Esophagus muscularis mucosa (tissue), 4 donors: ENCODE measurements around the gene EFTUD2. TPM values are rescaled to one million over a fixed set of nuclear protein-coding genes. Genes with fewer than 3 reads are reported as not detected.
A peak's percentile ranks its signal among the peaks of the same experiment; 100 is the strongest.

Source experiments
- DNase-seq: peaks from one replicate; pipeline ENCODE4 v3.0.0-alpha.2; 2017; ENCODE audit errors: extremely low spot score
- H3K27ac ChIP-seq, 4 donors: fragments of 200-600 bp; sonication (generic); replicated peaks in 1 of 4; 1 replicate in 3 of 4; 2 replicates in 1 of 4; pipeline ENCODE4 v1.5.1; 2016 to 2019; ENCODE audit warnings: mild to moderate bottlenecking in 1 of 4
- H3K27me3 ChIP-seq, 4 donors: fragments of 200-600 bp; sonication (generic); one replicate each; pipeline versions ENCODE4 v1.5.1 to v1.6.0; 2016 to 2019
- H3K36me3 ChIP-seq, 4 donors: fragments of 200-600 bp; sonication (generic); one replicate each; pipeline ENCODE4 v1.5.1; 2016 to 2019
- H3K4me1 ChIP-seq, 4 donors: fragments of 200-600 bp; sonication (generic); one replicate each; pipeline ENCODE4 v1.5.1; 2016 to 2019
- H3K4me3 ChIP-seq, 4 donors: fragments of 200-600 bp; sonication (generic); 1 replicate in 2 of 4; 2 replicates in 2 of 4; pipeline ENCODE4 v1.5.1; 2016 to 2019; ENCODE audit warnings: mild to moderate bottlenecking in 4 of 4, moderate library complexity in 1 of 4
- H3K9me3 ChIP-seq, 4 donors: fragments of 200-600 bp; sonication (generic); 1 replicate in 3 of 4; 2 replicates in 1 of 4; pipeline ENCODE4 v1.5.1; 2016 to 2019
- CTCF ChIP-seq, 3 experiments: fragments of 200-600 bp in 2 of 3; fragments of 450-650 bp in 1 of 3; sonication (generic) in 2 of 3; IDR thresholded peaks; one replicate each; pipeline ENCODE4 v1.5.1; 2017 to 2019; ENCODE audit warnings: antibody characterized with exemption in 3 of 3, mild to moderate bottlenecking in 2 of 3, moderate library complexity in 1 of 3
- EP300 ChIP-seq: sonication (generic); formaldehyde crosslinking; IDR thresholded peaks from one replicate; pipeline ENCODE4 v1.6.1; 2017; ENCODE audit warnings: antibody characterized with exemption
- POLR2A ChIP-seq: fragments of 450-650 bp; IDR thresholded peaks from one replicate; pipeline ENCODE4 v1.6.1; 2017; ENCODE audit warnings: antibody characterized with exemption, moderate library complexity, mild to moderate bottlenecking, low read depth
- POLR2AphosphoS5 ChIP-seq, 2 donors: sonication (generic); formaldehyde crosslinking; IDR thresholded peaks; one replicate each; pipeline ENCODE4 v1.6.1; 2017; ENCODE audit warnings: antibody characterized with exemption in 2 of 2
- WGBS: methylation state at CpG from one replicate; pipeline ENCODE4 v1.1.5; 2018; 5-methylcytosine and 5-hydroxymethylcytosine counted together
- intact Hi-C: fragments of 100-400 bp; cut with DNase I; formaldehyde crosslinking; loops from one replicate; pipeline ENCODE4 v1.15.1; 2023
- total RNA-seq, 4 donors: library from RNA; depleted of rRNA; stranded (reverse); fragments of >200 nt; gene quantifications; one replicate each; pipeline versions ENCODE4 v1.1.0 to v1.2.1, GENCODE V29; 2016

The EFTUD2 gene
- total RNA-seq, 4 donors from 2014 or later = 46.0 to 49.7 (median 48.3) TPM

- DNase-seq = no peak
- peaks cover 0 to 8% (median 4%) of the 10 kb centered on the region in 4 donors for H3K4me1 ChIP-seq
- 93% methylated on average over 11 of the region's 12 CpGs for WGBS
- H3K27me3 ChIP-seq = no peaks in the 10 kb centered on the region
- no peaks in the 10 kb centered on the region for H3K9me3 ChIP-seq
- TF ChIP-seq POLR2AphosphoS5 (IDR thresholded peaks at IDR 0.05) (no peak), POLR2A (no peak), CTCF (IDR thresholded peaks at IDR 0.05) (no peak), EP300 (no peak)
- peaks cover 35 to 48% (median 44%) of the 10 kb centered on the region in 4 donors for H3K36me3 ChIP-seq
- no peak overlapping the region for H3K4me3 ChIP-seq
- H3K27ac ChIP-seq = no peak overlapping the region
- intact Hi-C loops = no loop called here
These were observed 50.2 kb downstream of the EFTUD2 start for GRCh38 chr17:44848961-44849489.

GRCh38 chr17:44848257-44848795 lies 50.9 kb downstream of the EFTUD2 start:
- intact Hi-C loops = no loop called here
- no peaks in the 10 kb centered on the region for H3K27me3 ChIP-seq
- peak overlapping the region in 2 of 4 donors; percentile 19 to 40 for H3K27ac ChIP-seq
- peaks cover 0 to 9% (median 5%) of the 10 kb centered on the region in 4 donors for H3K4me1 ChIP-seq
- no peak overlapping the region for H3K4me3 ChIP-seq
- no peaks in the 10 kb centered on the region for H3K9me3 ChIP-seq
- WGBS = 62% methylated on average over 6 of the region's 6 CpGs
- TF ChIP-seq POLR2A (no peak), EP300 (no peak), CTCF (IDR thresholded peaks at IDR 0.05) (no peak), POLR2AphosphoS5 (IDR thresholded peaks at IDR 0.05) (no peak)
- H3K36me3 ChIP-seq = peaks cover 30 to 41% (median 37%) of the 10 kb centered on the region in 4 donors
- DNase-seq = no peak

GRCh38 chr17:44847586-44847985 lies 51.7 kb downstream of the EFTUD2 start, which contains the start of gene HIGD1B:
Gene HIGD1B (plus strand): TSS chr17:44847883. CDS start chr17:44848153, 270 bp downstream.
- DNase-seq = no peak
- no peaks in the 10 kb centered on the region for H3K27me3 ChIP-seq
- no peak within 1 kb of the TSS for H3K4me3 ChIP-seq
- no peak for TF ChIP-seq POLR2A
- TF ChIP-seq EP300 = no peak
- TF ChIP-seq POLR2AphosphoS5 (IDR thresholded peaks at IDR 0.05) = no peak
- 75% methylated on average over 2 of the region's 2 CpGs for WGBS
- intact Hi-C loops = no loop called here
- H3K36me3 ChIP-seq = peaks cover 23 to 34% (median 29%) of the 10 kb centered on the region in 4 donors
- no peaks in the 10 kb centered on the region for H3K9me3 ChIP-seq
- H3K27ac ChIP-seq = peak within 1 kb of the TSS in 2 of 4 donors; percentile 19 to 40
- H3K4me1 ChIP-seq = peaks cover 4 to 14% (median 9%) of the 10 kb centered on the region in 4 donors

GRCh38 chr17:44846206-44846605 lies 53.0 kb downstream of the EFTUD2 start:
- no peak for DNase-seq
- no peak for TF ChIP-seq CTCF (IDR thresholded peaks at IDR 0.05)
- no peak for TF ChIP-seq EP300
- no peak for TF ChIP-seq POLR2AphosphoS5 (IDR thresholded peaks at IDR 0.05)
- no peak for TF ChIP-seq POLR2A
- no peak overlapping the region for H3K27ac ChIP-seq
- H3K27me3 ChIP-seq = no peaks in the 10 kb centered on the region
- 85% methylated on average over 7 of the region's 8 CpGs for WGBS
- peaks cover 8 to 20% (median 11%) of the 10 kb centered on the region in 4 donors for H3K4me1 ChIP-seq
- H3K9me3 ChIP-seq = no peaks in the 10 kb centered on the region
- peaks cover 10 to 20% (median 16%) of the 10 kb centered on the region in 4 donors for H3K36me3 ChIP-seq
- intact Hi-C loops = no loop called here
- H3K4me3 ChIP-seq = no peak overlapping the region

GRCh38 chr17:44844390-44844830 lies 54.8 kb downstream of the EFTUD2 start:
- DNase-seq = no peak
- peaks cover 0 to 4% (median 0%) of the 10 kb centered on the region in 4 donors for H3K36me3 ChIP-seq
- H3K4me1 ChIP-seq = peaks cover 8 to 20% (median 11%) of the 10 kb centered on the region in 4 donors
- TF ChIP-seq POLR2A = no peak
- TF ChIP-seq POLR2AphosphoS5 (IDR thresholded peaks at IDR 0.05) = no peak
- TF ChIP-seq CTCF (IDR thresholded peaks at IDR 0.05) = peak in 1 of 3 experiments; percentile 5
- no peak overlapping the region for H3K4me3 ChIP-seq
- no peaks in the 10 kb centered on the region for H3K27me3 ChIP-seq
- H3K9me3 ChIP-seq = no peaks in the 10 kb centered on the region
- WGBS = 50% methylated on average over 1 of the region's 1 CpG
- intact Hi-C loops = no loop called here
- no peak overlapping the region for H3K27ac ChIP-seq
